Measurements from ENCODE around the gene RGS17. TPM values are rescaled to one million over a fixed set of nuclear protein-coding genes. Genes with fewer than 3 reads are reported as not detected.

Gene RGS17
- total and polyA plus RNA-seq, 2 of the 13 experiments (the other 11 are each of a cell fraction or from before 2014, with no cell fraction given): 0.04 TPM; not detected in 1

- TF ChIP-seq HMGXB3 (CRISPR knock-in tag; IDR thresholded peaks at IDR 0.05; ENCODE audit: borderline replicate concordance): 0 out of 2 replicates have a peak, but pooled peaks have one; percentile 15
- no peak for TF ChIP-seq ZNF660 (CRISPR knock-in tag; IDR thresholded peaks at IDR 0.05; ENCODE audit: borderline replicate concordance, low read depth)
- TF ChIP-seq ZNF547 (CRISPR knock-in tag; IDR thresholded peaks at IDR 0.05): peak; percentile 78
- TF ChIP-seq KLF13 (CRISPR knock-in tag; IDR thresholded peaks at IDR 0.05): 0 out of 2 replicates have a peak, but pooled peaks have one; percentile 40
- TF ChIP-seq TSC22D2 (CRISPR knock-in tag; IDR thresholded peaks at IDR 0.05; ENCODE audit: borderline replicate concordance): 0 out of 2 replicates have a peak, but pooled peaks have one; percentile 56
- TF ChIP-seq ZBTB44 (CRISPR knock-in tag; IDR thresholded peaks at IDR 0.05): peak; percentile 67; the same call in 1 of the 2 replicates
- peak; percentile 24 for TF ChIP-seq HNRNPK (IDR thresholded peaks at IDR 0.05; ENCODE audit: low read depth, low read length, poor library complexity, severe bottlenecking)
- TF ChIP-seq HNRNPUL1 (IDR thresholded peaks at IDR 0.05; ENCODE audit: low read depth, low read length): 0 out of 2 replicates have a peak, but pooled peaks have one; percentile 43
- peak; percentile 35; the same call in 1 of the 2 replicates for TF ChIP-seq KLF9 (CRISPR knock-in tag; IDR thresholded peaks at IDR 0.05; ENCODE audit: low read depth)
- TF ChIP-seq RFX1 (IDR thresholded peaks at IDR 0.05): no peak; the same call in 1 of the 2 replicates
- 0 out of 2 replicates have a peak, but pooled peaks have one; percentile 44 for TF ChIP-seq U2AF2 (IDR thresholded peaks at IDR 0.05; ENCODE audit: low read depth, low read length)
- no peak for TF ChIP-seq TBP (CRISPR knock-in tag; IDR thresholded peaks at IDR 0.05)
- no peak for TF ChIP-seq KLF15 (CRISPR knock-in tag; IDR thresholded peaks at IDR 0.05; ENCODE audit: borderline replicate concordance)
- TF ChIP-seq ZNF468 (CRISPR knock-in tag; IDR thresholded peaks at IDR 0.05): peak; percentile 83; the same call in 1 of the 2 replicates
- peak; percentile 75 for TF ChIP-seq PHF20 (CRISPR knock-in tag; IDR thresholded peaks at IDR 0.05)
- peak; percentile 88; the same call in 1 of the 2 replicates for TF ChIP-seq EED (CRISPR knock-in tag; IDR thresholded peaks at IDR 0.05)
- TF ChIP-seq ZNF597 (CRISPR knock-in tag; IDR thresholded peaks at IDR 0.05): 0 out of 2 replicates have a peak, but pooled peaks have one; percentile 73
- TF ChIP-seq KLF11 (CRISPR knock-in tag; IDR thresholded peaks at IDR 0.05): peak; percentile 17; the same call in 1 of the 2 replicates
- TF ChIP-seq ARNTL (CRISPR knock-in tag; IDR thresholded peaks at IDR 0.05): peak; percentile 90
- no peak for TF ChIP-seq SRF (IDR thresholded peaks at IDR 0.05; ENCODE audit: low read depth, low read length)
- peak; percentile 70; the same call in 1 of the 2 replicates for TF ChIP-seq ZNF615 (CRISPR knock-in tag; IDR thresholded peaks at IDR 0.05; ENCODE audit: borderline replicate concordance)
- TF ChIP-seq MLLT10 (CRISPR knock-in tag; IDR thresholded peaks at IDR 0.05): no peak
- no peak for TF ChIP-seq FOXP1 (IDR thresholded peaks at IDR 0.05)
- TF ChIP-seq FOXP1 (CRISPR knock-in tag; IDR thresholded peaks at IDR 0.05): no peak
These were observed 148.0 kb downstream of the RGS17 start, which contains the start of gene FBXO5 (continued) for GRCh38 chr6:152982904-152983636.
